NCI-H2171 (cell line): ENCODE data around the gene TEX47.

Source experiments
- DNase-seq: peaks from one replicate; lab custom pipeline; 2025; lab: John Stamatoyannopoulos, UW

Gene TEX47

DNA sequence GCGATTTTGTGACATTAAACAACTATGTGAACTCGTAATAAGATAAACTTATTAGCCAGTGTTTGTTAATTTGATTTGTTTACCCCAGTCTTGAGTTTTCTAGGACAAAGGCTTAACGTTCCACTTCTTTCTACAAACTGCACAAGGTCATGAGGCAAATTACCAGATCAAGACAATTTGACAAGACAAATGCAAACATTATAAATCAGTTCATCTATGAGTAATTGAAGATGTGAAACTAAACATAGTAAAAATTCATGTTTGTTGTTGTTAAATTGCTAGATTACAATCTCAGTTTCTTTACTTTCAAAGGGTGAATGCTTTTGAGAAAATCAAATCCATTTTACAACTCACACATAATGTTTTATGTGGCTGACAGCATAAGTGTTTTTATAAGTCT, 49.4 kb downstream of the TEX47 start:
- no peak for DNase-seq
